GM12865 (cell line): ENCODE data around the gene ITM2C.

Experiments used
- DNase-seq: peaks from one replicate; pipeline ENCODE4 v3.0.0; 2010; ENCODE audit warnings: low read depth
- H3K4me3 ChIP-seq: 2 replicates; pipeline ENCODE4 v1.5.1; 2011; ENCODE audit warnings: mild to moderate bottlenecking, low read depth, low read length, control low read depth
- CTCF ChIP-seq: IDR thresholded peaks from 2 replicates; pipeline ENCODE4 v1.5.1; 2011; ENCODE audit warnings: low read length, control low read depth, low read depth, inconsistent platforms; ENCODE audit not compliant: insufficient read depth; ENCODE audit errors: missing control alignments

ITM2C gene

GRCh38 chr2:230863442-230864121 is 1.2 kb upstream of the ITM2C start:
- no peak for DNase-seq
- no peak overlapping the region for H3K4me3 ChIP-seq
- no peak for TF ChIP-seq CTCF

- peak overlapping the region; percentile 87 for H3K4me3 ChIP-seq
- TF ChIP-seq CTCF = no peak
- DNase-seq = no peak
Observed at GRCh38 chr2:230864122-230864604, 579 bp upstream of the ITM2C start.

GRCh38 chr2:230865307-230865765 is 594 bp downstream of the ITM2C start:
- H3K4me3 ChIP-seq = peak overlapping the region; percentile 87
- TF ChIP-seq CTCF = no peak
- no peak for DNase-seq

GRCh38 chr2:230865766-230866755 is 1.3 kb downstream of the ITM2C start:
- peak overlapping the region; percentile 87 for H3K4me3 ChIP-seq
- DNase-seq = peak; percentile 41
- TF ChIP-seq CTCF = no peak

- H3K4me3 ChIP-seq = no peak overlapping the region
- no peak for TF ChIP-seq CTCF
- DNase-seq = no peak
Observed at GRCh38 chr2:230866756-230867523, 2.2 kb downstream of the ITM2C start.

- TF ChIP-seq CTCF = no peak
- H3K4me3 ChIP-seq = no peak overlapping the region
- DNase-seq = no peak
Observed at GRCh38 chr2:230868161-230868946, 3.6 kb downstream of the ITM2C start.
